ENCODE data around the gene SV2A.
"Not testable (repeated sequence)": the region's sequence is repeated elsewhere in the genome, so short reads cannot be mapped to it uniquely, and the experiment has no call there.

The SV2A gene, protein sequence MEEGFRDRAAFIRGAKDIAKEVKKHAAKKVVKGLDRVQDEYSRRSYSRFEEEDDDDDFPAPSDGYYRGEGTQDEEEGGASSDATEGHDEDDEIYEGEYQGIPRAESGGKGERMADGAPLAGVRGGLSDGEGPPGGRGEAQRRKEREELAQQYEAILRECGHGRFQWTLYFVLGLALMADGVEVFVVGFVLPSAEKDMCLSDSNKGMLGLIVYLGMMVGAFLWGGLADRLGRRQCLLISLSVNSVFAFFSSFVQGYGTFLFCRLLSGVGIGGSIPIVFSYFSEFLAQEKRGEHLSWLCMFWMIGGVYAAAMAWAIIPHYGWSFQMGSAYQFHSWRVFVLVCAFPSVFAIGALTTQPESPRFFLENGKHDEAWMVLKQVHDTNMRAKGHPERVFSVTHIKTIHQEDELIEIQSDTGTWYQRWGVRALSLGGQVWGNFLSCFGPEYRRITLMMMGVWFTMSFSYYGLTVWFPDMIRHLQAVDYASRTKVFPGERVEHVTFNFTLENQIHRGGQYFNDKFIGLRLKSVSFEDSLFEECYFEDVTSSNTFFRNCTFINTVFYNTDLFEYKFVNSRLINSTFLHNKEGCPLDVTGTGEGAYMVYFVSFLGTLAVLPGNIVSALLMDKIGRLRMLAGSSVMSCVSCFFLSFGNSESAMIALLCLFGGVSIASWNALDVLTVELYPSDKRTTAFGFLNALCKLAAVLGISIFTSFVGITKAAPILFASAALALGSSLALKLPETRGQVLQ

DNA sequence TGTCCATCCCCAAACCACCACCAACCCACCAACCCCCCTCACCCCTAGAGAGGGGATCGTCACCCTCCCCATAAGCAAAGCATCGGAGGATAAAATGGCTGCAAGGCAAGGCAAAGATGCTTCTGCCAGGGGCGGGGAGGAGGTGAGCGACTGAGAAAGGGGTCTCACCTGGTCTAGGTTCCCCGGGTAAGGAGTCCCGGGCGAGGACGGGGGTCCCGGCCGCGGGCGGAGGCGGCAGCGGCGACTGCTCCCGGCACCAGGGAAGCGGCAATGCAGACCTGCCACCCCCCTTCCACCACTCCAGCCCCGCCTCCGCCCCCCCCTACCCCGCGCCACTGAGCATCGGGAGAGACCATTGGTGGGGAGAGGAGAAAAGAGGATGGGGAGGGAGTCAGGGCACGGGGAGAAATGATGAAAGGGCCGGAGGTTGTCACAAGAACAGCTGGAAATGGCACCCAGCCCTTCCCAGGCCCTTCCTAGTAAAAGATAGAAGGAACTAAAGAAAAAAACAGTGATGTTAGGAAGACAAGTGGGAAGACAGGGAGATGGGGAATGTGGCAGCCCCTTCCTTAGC, at the start of gene SV2A:
SV2A (minus strand) TSS at position 274 of the 574 bp plus-strand sequence. CDS start 4,004 bp downstream, outside the sequence.
- peak; percentile 80 for DNase-seq

DNA sequence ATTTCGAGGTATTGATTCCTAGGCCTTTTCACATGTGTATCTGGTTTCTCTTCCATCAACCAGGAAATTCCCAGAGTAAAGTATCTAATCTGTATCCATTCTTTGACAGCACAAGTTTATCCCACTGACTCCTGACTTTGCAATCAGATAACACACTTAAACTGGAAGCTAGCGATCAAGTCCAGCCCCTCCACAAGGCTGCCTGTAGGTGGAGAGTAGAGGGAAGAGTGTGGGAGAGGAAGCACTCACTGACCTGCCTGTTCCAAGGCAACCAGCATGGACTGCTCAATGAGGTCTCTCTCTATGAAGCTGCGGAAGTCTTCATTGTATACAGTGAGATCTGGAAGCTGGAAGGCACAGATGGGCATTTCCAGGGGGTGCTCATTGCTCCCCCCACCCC, 49.4 kb upstream of the SV2A start:
- no peak for DNase-seq

DNA sequence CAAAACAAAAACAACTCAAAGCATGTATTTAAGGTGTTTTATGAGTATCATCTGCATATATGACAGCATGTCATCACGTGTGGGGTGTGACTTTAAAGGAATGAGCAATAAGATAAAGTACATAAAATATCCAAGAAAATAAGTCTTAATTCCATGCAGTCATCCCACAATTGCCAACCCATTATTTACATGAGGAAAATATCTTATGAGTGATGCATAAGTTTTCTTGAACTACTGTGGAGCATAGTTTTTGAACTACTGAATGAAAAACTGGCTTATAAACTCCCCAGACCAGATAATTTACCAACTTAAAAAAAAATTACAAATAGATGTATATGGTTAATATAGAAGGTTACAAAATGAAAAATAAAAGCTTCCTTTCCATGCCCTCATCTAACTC, 48.8 kb upstream of the SV2A start:
- DNase-seq: no peak

DNA sequence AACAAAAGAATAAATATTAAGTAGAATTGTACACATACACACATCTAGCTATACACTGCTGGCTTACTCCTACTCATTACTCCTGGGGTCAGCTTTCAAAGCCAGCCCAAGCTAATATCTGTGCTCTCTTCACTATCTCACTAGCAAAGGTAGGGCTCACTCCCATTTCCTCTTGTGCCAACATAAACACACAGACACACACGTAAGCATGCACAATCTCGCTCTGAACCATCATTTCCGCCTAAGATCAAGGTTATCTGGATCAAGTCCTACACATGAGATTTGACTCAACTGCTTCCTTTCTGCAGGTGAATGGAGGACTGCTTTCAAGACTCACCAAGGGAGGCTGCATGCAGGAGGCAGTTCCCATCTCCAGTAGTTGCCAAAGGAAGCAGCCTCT, 47.8 kb upstream of the SV2A start:
- no peak for DNase-seq

DNA sequence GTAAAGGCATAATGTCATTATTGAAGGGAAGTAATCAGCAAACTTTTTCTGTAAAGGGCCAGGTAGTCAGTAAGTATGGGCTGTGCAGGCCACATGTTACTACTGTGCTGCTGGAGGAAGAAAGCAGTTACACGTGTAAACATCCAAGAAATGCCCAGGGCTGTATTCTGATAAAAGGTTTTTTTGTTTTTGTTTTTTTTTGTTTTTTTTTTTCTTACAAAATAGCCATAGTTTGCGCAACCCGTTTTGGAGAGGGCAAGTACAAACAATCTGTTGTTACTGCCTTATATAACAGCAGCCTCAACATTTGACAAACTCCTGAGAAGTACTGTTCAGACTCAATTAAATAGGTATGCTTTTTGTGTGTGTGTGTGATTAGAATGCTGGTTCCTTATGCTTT, 45.7 kb upstream of the SV2A start:
- DNase-seq: no peak

DNA sequence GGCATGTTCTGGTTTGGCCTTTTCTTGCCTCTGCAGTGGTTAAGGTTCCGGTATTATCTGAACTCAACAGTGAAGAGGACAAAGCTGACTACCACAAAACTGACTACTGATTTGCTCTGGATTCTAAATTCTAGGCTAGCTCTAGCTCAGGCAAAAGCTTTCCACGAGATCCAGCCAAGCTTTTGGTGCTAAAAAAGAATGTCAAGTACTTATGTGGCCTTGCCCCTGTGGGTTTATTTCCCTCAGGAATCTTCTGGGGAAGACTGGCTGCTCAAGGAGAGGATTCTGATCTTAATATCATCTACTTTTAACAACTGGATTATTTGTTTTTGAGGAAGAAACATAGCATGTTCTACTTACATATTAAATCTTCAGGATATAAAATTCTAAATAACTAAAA, 45.1 kb upstream of the SV2A start:
- DNase-seq: no peak

DNA sequence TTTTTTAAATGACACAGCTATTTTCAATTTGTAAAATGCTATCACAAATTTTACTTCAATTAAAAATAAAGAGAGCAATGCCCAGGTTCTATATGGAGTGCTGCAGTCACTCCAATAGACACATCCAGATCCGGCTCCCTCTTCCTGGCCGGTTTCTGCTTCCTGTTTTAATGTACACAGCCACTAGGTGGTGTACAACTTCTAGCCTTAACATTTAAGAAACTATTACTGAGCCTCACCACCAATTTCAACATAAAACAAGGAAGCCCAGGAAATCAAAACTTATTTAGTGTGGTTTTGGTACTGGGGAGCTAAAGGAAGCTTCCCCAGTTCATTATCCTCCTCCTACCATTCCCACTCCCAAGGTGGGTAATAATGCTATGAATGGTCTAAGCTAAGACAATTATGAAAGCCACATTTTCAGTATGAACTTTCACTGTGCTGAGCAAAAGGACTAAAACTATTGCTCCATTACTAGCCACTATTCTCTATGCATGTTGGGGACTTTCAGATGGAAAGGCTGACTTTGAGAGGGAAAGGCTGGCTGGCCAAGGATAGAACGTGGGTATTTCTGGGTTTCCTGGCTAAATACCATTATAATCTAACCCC, 44.5 kb upstream of the SV2A start:
- DNase-seq: peak; percentile 46

DNA sequence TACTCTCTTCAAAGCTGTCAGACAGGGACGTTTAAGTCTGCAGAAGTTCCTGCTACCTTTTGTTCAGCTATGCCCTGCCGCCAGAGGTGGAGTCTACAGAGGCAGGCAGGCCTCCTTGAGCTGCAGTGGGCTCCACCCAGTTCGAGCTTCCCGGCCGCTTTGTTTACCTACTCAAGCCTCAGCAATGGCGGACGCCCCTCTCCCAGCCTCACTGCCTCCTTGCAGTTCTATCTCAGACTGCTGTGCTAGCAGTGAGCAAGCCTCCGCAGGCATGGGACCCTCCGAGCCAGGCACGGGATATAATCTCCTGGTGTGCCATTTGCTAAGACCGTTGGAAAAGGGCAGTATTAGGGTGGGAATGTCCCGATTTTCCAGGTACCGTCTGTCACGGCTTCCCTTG, 39.9 kb upstream of the SV2A start:
- DNase-seq: not testable (repeated sequence)

DNA sequence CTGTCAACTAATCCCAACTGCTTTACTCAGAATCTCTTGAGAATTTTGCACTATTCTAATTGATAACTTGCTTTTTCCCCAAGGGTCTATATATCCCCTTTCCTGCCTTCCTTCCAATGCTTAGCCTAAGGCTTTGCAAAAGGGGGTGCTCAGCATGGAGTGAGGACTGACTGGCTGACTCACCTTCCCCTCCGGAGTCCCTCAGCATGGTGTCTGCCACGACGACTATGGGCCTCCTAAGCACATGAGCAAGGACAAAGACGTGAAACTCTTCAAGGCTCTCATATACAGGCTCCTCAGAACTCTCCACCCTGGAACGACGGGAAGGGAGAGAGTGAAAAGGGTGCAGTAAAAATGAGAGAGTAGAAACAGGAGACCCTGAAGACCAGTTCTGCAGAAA, 32.3 kb upstream of the SV2A start:
- no peak for DNase-seq

DNA sequence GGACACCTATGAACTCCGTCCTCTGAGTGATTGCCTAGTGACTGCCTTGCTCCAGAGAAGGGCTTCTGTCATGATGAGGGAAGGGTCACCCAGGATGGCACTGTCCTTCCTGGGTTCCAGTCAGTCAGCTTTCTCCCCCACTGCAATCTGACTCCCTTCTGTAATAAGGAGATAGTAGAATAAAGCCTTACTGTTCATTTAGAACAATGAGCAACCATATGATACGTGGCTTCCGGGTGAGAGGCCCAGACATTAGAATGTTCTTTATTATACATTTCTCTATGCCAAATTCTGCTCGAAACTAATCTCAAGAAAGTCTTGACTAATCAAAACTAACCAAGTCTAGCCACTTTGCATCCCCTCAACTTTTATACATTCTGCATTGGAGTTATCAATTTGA, 27.6 kb upstream of the SV2A start:
- DNase-seq: no peak

DNA sequence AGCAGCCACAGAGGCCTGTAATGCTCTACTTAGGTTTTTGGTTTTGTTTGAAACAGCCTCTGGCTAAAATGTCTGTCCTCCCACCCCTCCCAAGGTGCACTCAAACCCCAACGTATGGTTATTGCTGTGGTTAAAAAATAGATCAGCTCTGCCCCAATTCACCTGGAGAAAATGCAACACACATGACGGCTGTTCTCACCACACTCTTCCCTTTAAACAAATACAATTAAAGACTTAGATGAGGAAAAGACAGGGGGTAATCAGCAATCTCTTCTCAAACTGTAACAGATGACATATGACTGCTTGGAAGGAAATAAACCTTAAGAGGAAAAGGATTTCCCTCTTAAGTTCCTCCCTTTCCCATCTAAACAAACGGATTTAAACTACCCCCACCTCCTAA, 25.2 kb upstream of the SV2A start:
- no peak for DNase-seq

DNA sequence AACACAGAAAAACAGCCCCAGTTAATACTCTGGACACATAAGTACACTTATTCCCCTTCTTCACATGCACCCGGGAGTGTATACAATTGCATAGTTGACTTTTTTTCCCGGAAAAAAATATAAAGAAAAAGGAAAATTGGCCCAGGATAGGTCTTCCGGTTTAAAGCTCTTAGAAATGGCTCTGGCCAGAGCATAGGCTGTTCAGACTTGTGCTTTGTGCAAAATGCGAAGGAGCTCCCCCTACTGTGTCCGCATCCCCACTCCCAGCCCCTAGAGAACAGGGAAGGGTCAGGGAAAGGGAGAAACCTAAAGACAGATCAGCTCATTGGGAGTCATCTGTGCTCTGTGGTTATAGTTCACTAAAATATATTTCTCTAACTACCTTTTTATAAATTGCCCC, 24.6 kb upstream of the SV2A start:
- DNase-seq: peak; percentile 58

DNA sequence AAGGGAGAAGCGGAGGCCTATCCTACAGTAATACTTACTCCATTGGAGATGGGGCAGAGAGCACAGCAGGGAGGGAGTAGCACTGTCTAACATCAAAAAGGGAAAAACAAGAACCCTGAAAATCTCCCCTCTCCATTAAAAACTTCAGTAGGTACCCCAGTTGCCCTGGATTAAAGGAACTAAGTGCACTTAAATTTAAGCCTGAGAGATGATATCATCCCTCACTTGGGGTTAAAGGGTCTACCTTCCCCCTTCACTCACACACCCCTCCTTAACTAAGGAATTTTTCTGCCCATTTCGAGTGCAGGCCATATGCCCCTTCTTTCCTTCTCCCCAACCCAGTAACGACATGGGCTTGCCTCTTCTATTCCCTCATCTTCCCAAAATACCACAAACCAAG, 22.8 kb upstream of the SV2A start:
- no peak for DNase-seq

DNA sequence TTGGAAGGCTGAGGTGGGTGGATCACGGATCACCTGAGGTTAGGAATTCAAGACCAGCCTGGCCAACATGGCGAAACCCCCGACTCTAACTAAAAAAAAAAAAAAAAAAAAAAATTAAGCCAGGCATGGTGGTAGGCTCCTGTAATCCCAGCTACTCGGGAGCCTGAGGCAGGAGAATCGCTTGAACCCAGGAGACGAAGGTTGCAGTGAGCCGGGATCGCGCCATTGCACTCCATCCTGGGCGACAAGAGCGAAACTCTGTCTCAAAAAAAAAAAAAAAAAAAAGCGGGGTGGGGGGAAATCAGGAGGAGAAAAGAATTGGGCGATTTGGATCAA, 21.0 kb upstream of the SV2A start:
- not testable (repeated sequence) for DNase-seq

DNA sequence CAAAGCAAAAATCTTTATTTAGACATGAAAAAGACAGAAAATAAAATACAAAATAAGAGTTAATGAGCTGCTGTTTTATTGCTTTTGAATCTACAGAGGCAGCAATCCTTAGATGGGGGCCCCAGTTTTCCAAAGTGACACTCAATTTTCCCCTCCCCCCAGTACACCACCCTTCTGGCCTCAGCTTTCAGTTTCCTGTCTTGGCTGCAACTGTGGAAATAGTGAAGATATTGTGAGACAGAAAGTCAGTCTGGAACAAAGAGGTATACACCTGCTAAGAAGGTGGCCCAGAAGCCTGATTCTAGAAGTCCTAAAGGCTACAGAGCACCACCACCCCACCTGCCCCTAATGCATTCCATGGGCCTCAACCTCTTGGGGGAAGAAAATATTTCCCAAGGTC, 20.1 kb upstream of the SV2A start:
- peak; percentile 61 for DNase-seq

DNA sequence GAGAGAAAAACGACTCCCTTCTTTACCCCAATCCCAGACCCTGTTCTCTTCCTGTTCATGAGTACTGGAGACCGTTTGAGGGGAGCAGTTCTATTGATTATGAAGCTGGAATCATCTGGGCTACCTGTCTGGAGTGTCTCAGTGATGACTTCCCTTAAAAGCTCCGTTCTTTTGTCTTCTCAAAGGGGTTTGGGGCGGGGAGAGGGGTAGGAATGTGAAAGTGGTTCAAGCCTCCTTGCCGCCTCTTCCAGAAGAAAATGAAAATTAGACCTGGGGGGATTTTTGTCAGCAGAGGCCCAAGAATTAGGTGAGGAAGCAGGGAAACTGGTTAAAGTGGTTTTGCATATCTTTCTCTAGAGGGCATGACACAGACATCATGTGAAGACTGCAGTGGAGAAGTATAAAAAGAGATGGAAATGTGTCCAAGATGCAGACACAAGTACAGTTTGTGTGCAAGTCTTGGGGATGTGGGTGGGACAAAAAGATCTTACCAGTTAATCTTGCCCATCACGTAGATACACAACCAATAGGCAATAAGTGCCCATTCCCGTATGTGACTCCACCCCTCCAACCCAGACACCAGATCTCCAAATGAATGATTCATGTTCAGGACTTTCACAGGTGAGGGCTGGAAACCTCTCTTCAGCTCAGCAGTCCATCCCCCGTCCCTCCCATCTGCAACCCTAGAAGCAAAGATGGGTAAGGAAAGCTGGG, 19.5 kb upstream of the SV2A start:
- peak; percentile 58 for DNase-seq

DNA sequence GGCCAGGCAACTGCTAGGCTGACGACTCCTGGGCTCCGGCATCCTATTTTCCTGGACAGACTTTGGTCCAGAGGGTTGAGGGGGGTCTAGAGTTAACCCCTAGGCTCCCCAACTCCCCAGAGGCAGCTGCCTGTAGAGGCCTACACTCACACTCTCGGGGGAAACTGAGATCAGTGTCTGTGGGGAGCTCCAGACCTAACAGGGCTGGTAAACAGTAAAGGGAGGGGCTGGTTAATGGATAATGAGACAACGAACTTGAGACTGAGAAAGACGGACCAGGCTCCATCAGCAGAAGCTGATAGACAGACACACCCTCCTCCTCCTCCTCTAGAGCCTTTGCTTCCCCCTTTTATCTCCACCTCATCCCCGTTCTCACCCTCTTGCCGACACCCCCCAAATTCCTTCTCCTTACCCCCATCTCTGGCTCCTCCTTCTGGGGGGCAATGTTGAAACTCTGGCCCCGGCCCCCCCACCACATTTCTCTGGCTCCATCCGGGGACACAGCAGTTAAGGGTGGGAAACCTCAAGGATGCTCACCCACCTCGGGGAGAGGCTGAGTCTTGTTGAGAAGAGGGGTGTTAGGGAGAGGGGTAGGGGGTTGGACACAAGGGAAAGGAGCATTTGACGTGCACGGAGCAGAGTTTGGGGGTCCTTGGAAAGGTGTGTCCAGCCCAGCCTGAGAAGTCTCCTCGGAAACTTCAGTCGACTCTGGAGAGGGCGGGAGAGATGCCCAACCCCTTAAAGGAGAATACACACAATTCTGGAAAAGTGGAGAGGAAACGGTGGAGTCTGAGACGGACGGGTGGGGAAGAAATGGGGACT, 18.7 kb upstream of the SV2A start, which contains the start of gene MTMR11:
MTMR11 (minus strand) TSS at position 710 of the 822 bp plus-strand sequence; CDS start at position 478, 232 bp downstream.
- DNase-seq: peak; percentile 67

DNA sequence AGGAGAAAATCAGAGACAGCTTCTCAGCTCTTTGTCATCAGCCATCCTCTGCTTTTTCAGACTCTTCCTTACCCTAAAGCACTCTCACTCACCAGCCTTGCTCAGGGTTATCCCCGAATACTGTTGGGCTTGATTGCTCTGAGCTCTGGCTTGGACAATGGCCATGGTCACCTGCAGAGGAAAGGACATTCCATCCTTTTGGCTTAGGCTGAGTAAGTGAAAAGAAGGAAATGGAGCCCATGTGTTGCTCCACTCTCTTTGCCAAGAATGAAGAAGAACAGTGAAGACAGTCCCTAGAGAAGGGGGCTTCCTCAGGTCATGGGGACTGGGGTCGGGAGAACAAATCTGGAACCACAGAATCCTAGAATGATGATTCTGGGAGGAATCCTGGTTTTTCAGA, 16.7 kb upstream of the SV2A start:
- peak; percentile 32 for DNase-seq

DNA sequence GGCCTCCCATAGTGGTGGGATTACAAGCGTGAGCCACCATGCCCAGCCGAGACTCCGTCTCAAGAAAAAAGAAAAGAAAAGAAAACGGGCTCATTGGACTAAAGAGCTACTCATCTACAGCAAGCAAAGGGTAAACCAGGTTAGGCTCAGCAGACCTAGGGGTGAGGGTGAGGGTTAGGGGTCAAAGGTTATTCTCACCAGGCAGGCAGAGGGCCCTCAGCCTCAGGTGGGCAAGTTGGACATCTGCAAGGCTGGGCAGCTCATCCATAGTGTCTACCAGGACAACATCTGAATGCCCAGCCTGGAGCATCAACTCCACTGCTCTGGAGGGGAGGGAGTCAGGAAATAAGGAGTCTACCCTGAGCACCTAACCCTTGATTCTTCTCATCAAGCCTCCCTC, 15.6 kb upstream of the SV2A start:
- no peak for DNase-seq

DNA sequence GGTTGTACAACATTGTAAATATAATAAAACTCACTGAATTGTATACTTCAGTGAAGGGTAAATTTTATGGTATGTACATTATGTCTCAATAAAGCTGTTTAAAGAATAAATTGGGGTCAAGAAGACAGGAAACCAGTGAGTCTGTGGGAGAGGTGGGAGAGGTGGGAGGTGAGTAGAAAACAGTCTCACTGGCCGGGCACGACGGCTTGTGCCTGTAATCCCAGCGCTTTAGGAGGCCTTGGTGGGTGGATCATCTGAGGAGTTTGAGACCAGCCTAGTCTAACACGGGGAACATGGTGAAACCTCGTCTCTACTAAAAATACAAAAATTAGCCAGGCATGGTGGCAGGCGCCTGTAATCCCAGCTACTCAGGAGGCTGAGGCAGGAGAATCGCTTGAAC, 14.8 kb upstream of the SV2A start:
- no peak for DNase-seq

DNA sequence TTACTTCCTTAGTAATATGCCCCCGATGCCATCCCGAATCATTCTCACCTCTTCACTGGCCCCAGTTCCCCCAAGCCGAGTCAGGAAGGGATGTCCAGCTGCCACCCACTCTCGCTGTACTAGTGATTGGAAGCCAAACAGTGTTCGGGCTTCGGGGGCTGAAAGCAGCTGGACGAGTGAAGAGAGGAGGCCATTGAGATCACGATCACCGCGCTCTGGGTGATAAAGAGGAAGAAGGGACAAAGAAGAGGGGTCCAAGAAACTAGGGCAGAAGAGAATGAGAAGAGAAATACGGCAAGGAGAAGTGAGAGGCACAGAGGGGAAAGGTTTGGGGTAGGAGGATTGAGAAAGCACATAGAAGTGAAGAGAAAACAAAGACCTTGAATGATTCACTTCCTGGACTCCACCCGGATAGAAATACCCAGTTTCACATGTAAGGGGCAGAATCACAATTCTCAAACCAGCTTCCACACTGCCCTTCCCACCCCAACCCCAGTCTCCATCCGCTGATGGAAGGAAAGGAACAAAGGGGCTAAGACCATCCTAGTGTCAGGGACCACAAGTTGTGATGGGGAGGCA, 13.7 kb upstream of the SV2A start:
- DNase-seq: no peak

DNA sequence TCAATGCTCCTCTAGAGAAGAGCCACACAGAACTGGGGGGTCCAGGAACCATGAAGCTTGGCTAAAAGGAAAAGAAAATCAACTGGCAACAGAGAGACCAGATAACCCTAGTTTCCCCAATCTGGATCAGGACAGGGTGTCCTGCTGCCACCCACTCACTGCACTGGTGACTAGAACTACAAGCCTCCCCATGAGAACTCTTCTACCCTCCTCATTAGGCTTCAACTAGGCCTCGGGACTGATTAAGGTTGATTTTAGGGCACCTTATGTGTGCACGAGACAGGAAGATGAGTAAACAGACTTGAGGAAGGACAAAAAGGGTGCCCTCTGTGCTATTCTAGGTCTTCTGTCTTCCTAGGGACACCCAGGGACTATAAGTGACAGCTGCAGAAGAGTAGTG, 12.2 kb upstream of the SV2A start:
- DNase-seq: no peak
